Effector CD4-positive, alpha-beta T cell (primary cell): Measurements from ENCODE around the gene CCHCR1.

Experiments
- DNase-seq: peaks from one replicate; pipeline ENCODE4 v3.0.0-alpha.2; 2020

The CCHCR1 gene

GRCh38 chr6:31161216-31162126 is 3.9 kb upstream of the CCHCR1 start:
- DNase-seq = no peak

- DNase-seq = no peak
Measured at GRCh38 chr6:31158863-31159855, 1.6 kb upstream of the CCHCR1 start.

GRCh38 chr6:31158140-31158862 is 699 bp upstream of the CCHCR1 start, which contains the start of gene TCF19:
TCF19 (plus strand) TSS chr6:31158589; CDS start chr6:31159470, 881 bp downstream.
- peak; percentile 99 for DNase-seq

DNA sequence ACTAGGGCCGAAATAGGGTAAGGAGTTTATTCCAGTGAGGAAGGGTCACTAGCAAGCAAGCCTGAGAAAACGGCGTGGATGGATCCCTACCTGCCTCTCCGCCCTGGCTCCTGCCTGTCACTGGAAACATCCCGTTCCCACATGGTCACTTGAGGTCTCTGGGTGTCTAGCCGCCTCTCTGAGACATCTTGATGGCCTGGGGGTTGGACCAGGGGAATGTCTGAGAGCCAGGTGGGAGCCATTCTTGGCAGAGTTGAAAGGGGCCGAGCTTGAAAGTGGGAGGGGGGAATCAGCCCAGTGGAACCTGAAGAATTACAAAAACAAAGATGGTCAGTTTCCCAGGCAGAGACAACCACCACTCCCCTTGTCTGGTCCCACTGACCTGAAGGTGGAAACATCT is 961 bp downstream of the CCHCR1 start:
- no peak for DNase-seq

- DNase-seq = no peak
Measured at GRCh38 chr6:31154436-31154835, 3.2 kb downstream of the CCHCR1 start.

DNA sequence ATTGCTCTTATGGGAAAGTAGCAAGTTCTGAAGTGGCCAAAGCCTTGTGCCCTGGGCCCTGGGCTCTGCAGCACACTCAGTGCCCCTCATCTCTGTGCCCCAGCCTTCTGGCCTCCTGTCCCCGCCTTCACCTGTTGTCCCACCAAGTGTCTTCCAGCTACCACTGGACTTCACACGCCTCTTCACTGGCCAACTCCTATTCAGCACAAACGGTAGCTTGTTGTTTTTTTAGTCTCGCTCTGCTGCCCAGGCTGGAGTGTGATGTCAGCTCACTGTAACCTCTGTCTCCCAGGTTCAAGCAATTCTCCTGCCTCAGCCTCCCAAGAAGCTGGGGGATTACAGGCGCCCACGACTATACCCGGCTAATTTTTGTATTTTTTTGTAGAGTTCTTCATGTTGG is 4.8 kb downstream of the CCHCR1 start:
- DNase-seq = no peak

DNA sequence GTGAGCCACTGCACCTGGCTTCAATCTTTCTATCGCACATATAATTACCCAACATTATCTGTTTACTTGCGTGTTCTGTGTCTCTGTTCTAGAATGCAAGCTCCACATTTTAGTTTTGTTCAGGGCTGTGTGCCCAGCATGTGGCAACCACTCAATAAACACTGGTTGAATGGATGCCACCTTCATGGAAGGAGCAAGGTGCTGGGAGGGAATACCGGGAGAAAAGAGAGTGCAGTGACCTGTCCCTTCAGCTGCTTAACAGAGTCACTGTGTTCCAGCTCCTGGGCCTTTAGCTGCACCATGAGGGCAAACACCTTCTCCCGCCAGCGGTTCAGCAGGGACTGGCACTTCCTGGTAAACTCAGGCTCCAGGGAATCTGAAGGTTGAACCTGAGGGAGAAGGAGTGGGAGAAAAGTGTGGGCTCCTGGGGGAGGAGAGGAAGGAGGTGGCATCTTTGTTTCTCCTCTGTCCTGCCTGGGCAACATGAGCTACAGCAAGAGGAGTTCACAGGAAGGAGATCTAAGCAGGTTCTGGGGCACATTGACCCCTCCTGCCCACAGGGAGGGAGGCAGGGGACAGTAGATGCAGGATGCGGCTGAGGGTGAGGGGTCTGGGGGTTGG is 7.7 kb downstream of the CCHCR1 start:
- DNase-seq = no peak

GRCh38 chr6:31145386-31145785 is 12.2 kb downstream of the CCHCR1 start:
- no peak for DNase-seq

- no peak for DNase-seq
Measured at GRCh38 chr6:31144970-31145340, 12.6 kb downstream of the CCHCR1 start.

DNA sequence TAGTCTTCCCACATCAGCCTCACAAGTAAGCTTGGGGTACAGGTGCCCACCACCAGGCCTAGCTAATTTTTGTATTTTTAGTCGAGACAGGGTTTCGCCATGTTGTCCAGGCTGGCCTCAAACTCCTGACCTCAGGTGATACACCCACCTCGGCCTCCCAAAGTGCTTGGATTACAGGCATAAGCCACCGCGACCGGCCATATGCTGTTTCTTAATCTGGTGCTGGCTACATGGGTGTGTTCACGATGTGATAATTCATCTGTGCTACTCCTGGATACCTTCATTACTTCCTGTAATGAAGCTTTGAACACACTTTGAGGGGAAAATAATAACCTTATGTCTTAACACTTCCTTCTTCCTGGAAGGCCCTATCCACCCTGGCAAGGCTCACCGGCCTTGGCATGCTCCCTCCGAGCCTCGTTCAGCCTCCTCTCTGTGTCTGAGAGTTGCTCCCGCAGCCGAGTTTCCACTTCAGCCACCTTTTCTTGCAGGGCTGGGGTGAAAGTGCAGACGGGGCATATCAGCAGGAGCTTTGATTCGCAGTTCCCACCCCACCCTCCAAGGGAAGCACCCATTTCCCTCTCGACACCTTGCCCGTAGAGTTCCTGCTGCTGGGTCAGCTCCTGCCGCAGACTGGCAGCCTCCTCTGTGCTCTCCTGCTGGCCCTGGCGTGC is 13.2 kb downstream of the CCHCR1 start:
- no peak for DNase-seq

GRCh38 chr6:31143148-31143547 is 14.5 kb downstream of the CCHCR1 start:
- no peak for DNase-seq

- DNase-seq = no peak
Measured at GRCh38 chr6:31142361-31142761, 15.2 kb downstream of the CCHCR1 start.

DNA sequence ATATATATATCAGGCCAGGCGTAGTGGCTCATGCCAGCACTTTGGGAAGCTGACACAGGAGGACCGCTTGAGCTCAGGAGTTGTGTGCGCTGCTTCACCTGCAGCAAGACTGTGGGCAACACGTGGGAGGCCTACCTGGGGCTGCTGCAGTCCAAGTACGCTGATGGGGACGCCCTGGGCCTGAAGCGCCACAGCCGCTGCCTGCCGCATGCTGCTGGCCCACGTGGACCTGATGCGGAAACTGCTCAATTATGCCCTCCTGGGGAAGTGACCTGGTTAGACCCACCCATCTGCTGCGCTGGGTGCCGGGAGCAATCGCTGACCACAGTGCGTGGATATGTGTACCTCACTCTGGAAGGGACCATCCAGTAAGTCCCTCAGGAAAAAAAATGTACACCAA is 17.0 kb downstream of the CCHCR1 start:
- no peak for DNase-seq

GRCh38 chr6:31139599-31139998 is 18.0 kb downstream of the CCHCR1 start:
- no peak for DNase-seq

DNA sequence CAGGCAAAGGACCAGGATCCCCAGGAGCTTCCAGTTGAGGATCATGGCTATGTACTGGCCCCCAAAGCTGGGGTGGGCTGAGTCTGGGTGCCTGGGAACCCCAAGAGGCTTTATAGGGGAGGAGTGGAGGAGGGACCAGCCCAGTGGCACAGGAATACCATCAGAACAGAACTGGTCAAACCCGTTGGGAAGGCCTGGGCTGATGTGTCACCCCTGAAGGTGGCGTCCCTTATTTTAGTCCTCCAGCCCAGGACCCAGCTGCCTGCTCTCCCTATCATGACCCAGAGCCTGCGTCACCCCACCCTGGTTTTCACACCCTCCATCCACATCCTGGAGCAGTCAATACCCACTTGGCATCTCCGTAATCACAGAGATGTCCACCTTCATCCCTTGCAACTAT is 18.6 kb downstream of the CCHCR1 start, which contains the start of gene PSORS1C2:
Gene PSORS1C2, minus strand, starts transcription at position 85 of the 400 bp plus-strand sequence. Its CDS starts 40 bp downstream, at position 45.
- DNase-seq = no peak

DNA sequence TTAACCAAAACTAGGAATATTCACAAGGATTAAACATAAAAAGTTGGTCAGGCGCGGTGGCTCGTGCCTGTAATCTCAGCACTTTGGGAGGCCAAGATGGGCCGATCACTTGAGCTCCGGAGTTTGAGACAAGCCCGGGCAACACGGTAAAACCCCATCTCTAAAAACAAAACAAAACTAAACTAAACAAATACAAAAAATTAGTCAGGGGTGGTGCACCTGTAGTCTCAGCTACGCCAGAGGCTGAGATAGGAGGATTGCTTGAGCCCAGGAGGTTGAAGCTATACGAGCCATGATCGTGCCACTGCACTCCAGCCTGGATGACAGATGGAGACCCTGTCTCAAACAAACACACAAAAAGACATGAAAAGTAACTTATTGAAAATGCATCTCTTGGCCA is 21.9 kb downstream of the CCHCR1 start:
- no peak for DNase-seq

DNA sequence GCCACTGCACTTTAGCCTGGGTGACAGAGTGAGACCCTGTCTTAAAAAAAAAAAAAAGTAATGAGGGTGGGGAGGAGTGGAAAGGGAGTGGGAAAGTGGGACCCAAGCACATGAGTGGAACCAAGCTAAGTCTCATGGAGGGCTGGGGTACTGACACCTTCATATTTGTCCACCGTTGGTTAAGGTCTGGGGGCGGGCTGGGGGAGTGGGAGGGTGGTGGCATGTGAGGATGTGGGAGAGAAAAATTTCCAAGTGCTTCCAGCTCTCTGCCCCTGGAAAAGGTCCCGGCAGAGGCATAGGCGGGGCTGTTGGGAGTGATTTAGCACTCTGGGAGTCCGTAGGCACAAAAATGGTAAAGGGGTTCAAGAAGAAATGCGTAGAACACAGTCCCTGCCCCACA is 24.8 kb downstream of the CCHCR1 start:
- no peak for DNase-seq

DNA sequence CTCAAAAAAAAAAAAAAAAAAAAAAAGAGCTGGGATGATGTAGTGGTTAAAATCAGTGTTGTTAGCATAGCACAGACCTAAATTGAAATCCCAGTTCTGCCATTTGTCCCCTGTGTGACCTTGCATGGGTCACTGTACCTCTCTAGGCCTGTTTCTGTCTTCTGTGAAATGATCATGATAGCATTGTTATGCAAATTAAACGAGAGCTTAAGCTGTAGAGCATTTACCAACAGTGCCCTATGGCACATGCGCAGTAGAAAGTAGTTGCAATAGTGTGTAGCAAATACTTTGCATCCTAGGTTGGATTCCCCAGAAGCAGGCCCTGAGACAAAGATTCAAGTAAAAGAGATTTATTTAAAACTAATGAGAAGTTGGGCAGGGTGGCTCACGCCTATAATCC is 26.0 kb downstream of the CCHCR1 start:
- no peak for DNase-seq

DNA sequence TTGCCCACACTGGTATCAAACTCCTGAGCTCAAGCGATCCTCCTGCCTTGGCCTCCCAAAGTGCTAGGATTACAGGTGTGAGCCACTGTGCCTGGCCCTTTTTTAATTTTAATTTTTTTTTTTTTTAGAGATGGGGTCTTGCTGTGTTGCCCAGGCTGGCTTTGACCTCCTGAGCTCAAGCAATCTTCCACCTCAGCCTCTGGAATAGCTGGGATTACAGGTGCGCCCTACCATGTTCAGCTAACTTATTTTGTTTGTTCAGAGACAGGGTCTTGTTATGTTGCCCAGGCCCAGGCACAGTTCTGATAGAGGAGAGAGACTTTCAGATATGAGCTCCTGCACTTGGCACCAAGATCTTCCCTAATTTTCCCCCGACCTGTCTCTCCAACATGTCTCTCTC is 26.9 kb downstream of the CCHCR1 start:
- DNase-seq = no peak

DNA sequence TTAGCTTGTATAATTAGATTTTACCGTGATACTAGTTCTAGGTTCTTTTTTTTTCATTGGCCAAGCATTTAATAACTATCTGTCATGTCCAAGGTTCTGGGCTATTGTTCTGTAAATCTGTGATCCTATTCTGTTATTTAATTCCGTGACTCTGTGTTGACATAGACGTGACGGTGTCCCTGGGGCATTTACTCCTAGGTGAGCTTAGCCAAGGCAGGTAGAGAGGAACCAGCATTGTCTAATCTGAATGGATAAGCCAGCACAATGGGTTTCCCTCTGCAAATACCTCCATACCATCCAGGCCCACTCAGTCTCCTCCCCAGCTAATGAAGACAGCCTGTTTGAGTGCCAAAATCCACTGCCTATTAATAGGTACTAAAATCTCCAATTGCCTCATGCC is 28.5 kb downstream of the CCHCR1 start:
- DNase-seq = no peak

DNA sequence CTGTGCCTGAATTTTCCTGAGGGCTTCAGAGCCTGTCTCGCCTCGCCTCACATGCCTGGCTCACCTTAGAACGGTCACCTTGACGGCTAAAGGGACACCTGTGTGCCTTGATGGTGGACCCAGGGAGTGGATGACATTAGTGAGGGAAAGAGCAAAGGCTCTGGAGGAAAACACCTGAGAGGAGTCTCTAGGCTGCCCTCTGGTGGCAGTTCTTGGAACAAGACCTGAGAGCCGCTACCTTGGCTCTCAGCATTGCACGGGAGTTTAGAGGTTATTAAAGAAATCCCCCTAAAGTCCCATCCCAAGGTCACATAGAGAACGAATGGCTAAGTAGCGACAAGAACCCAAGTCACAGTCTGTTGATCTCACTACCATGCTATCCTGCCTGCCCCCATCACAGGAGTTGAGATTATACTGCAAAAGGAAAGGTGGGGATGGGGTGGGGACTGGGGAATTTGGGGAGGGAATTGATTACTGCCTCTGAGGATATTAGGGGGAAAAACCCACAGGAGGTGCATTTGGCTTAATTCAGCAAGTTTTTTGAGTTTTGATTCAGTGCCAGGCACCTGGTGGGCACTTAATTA is 29.4 kb downstream of the CCHCR1 start:
- DNase-seq = peak; percentile 70
